RWPE1 (cell line): ENCODE measurements around the gene DRAP1.

Experiments used
- CTCF ChIA-PET: fragments of 350-600 bp; sonication (Branson Sonifier 250); formaldehyde crosslinking; extraction: SDS; loops from one replicate; lab custom pipeline; 2021; lab: Yijun Ruan, JAX
- POLR2A ChIA-PET: fragments of 400-600 bp; formaldehyde crosslinking; extraction: SDS; loops from one replicate; lab custom pipeline; 2020; ENCODE audit warnings: antibody characterized with exemption; ENCODE audit not compliant: low non-redundant PET; lab: Yijun Ruan, JAX
- DNase-seq: peaks from one replicate; pipeline ENCODE4 v3.0.0; 2012; ENCODE audit warnings: low spot score
- H3K27ac ChIP-seq: fragments of 450-650 bp; 2 replicates; pipeline ENCODE4 v1.5.1; 2017
- CTCF ChIP-seq: fragments of 450-650 bp; conservative IDR thresholded peaks from 2 replicates; pipeline ENCODE4 v1.5.1; 2017; ENCODE audit warnings: low read depth, mild to moderate bottlenecking

Gene DRAP1

GRCh38 chr11:65944191-65944590 is 25.0 kb downstream of the DRAP1 start:
- ChIA-PET POLR2A (no interaction called here), CTCF (no interaction called here)
- DNase-seq, result no peak
- H3K27ac ChIP-seq, result no peak overlapping the region
- TF ChIP-seq CTCF, result no peak

- DNase-seq, result no peak
- no peak for TF ChIP-seq CTCF
- ChIA-PET CTCF (no interaction called here), POLR2A (no interaction called here)
- no peak overlapping the region for H3K27ac ChIP-seq
These were observed 25.5 kb downstream of the DRAP1 start for GRCh38 chr11:65944767-65945166.

- POLR2A ChIA-PET, result no interaction called here
These were observed 26.2 kb downstream of the DRAP1 start, which contains the start of gene TSGA10IP for GRCh38 chr11:65945430-65945911. Gene TSGA10IP, plus strand, starts transcription at chr11:65945480. Its CDS starts 196 bp downstream, at chr11:65945676.

GRCh38 chr11:65945941-65946558 is 26.8 kb downstream of the DRAP1 start:
- no peak overlapping the region for H3K27ac ChIP-seq
- TF ChIP-seq CTCF, result no peak
- ChIA-PET CTCF (no interaction called here), POLR2A (interaction anchor here (0.5 to 0.6 kb wide), 2 partner anchors 275 to 436 kb away, joined by 3 to 4 read pairs; no protein-coding TSS in a partner anchor)
- no peak for DNase-seq

More at GRCh38 chr11:65945430-65945911, 26.2 kb downstream of the DRAP1 start, which contains the start of gene TSGA10IP:
- no peak within 1 kb of the TSS for H3K27ac ChIP-seq
- CTCF ChIA-PET, result no interaction called here
- no peak for TF ChIP-seq CTCF
- DNase-seq, result no peak

GRCh38 chr11:65946655-65947054 is 27.4 kb downstream of the DRAP1 start:
- no peak for DNase-seq
- H3K27ac ChIP-seq, result no peak overlapping the region
- ChIA-PET POLR2A (interaction anchor here (0.5 to 0.6 kb wide), 2 partner anchors 274 to 437 kb away, joined by 3 to 4 read pairs; no protein-coding TSS in a partner anchor), CTCF (no interaction called here)
- TF ChIP-seq CTCF, result no peak

- ChIA-PET POLR2A (no interaction called here), CTCF (no interaction called here)
- TF ChIP-seq CTCF, result no peak
- H3K27ac ChIP-seq, result no peak overlapping the region
- DNase-seq, result no peak
These were observed 27.9 kb downstream of the DRAP1 start for GRCh38 chr11:65947133-65947532.
